Measurements from ENCODE around the gene TTBK2.
A peak's percentile ranks its signal among the peaks of the same experiment; 100 is the strongest.
"Not testable (repeated sequence)": the region's sequence is repeated elsewhere in the genome, so short reads cannot be mapped to it uniquely, and the experiment has no call there.

TTBK2 gene

GRCh38 chr15:42920519-42921341 lies at the start of gene TTBK2:
TSS of gene TTBK2 (minus strand) at chr15:42920778. CDS start at chr15:42878617, 42,161 bp downstream.
- H3K36me3 ChIP-seq (ENCODE audit: control insufficient read depth, insufficient read depth, low read length), result no peaks in the 10 kb centered on the region
- H3K9me3 ChIP-seq (ENCODE audit: control insufficient read depth, insufficient read depth, low read length), result no peaks in the 10 kb centered on the region
- H3K4me3 ChIP-seq (ENCODE audit: low read depth, low read length), result peak within 1 kb of the TSS; percentile 87
- H3K27me3 ChIP-seq (ENCODE audit: control insufficient read depth, insufficient read depth, low read length), result peaks cover 12% of the 10 kb centered on the region
- H3K4me1 ChIP-seq (ENCODE audit: control insufficient read depth, insufficient read depth, low read length), result peaks cover 3% of the 10 kb centered on the region
- H3K9ac ChIP-seq (ENCODE audit: low read depth, low read length), result peak within 1 kb of the TSS; percentile 51

- Histone ChIP-seq H3K27me3 (ENCODE audit: control insufficient read depth, insufficient read depth, low read length) (no peaks in the 10 kb centered on the region), H3K4me1 (ENCODE audit: control insufficient read depth, insufficient read depth, low read length) (no peaks in the 10 kb centered on the region), H3K36me3 (ENCODE audit: control insufficient read depth, insufficient read depth, low read length) (peaks cover 4% of the 10 kb centered on the region), H3K9me3 (ENCODE audit: control insufficient read depth, insufficient read depth, low read length) (no peaks in the 10 kb centered on the region), H3K4me3 (ENCODE audit: low read depth, low read length) (no peak overlapping the region), H3K9ac (ENCODE audit: low read depth, low read length) (no peak overlapping the region)
These were observed 43.9 kb upstream of the TTBK2 start for GRCh38 chr15:42964476-42964875.

- H3K27me3 ChIP-seq (ENCODE audit: control insufficient read depth, insufficient read depth, low read length), result no peaks in the 10 kb centered on the region
- no peak overlapping the region for H3K9ac ChIP-seq (ENCODE audit: low read depth, low read length)
- no peaks in the 10 kb centered on the region for H3K9me3 ChIP-seq (ENCODE audit: control insufficient read depth, insufficient read depth, low read length)
- no peaks in the 10 kb centered on the region for H3K4me1 ChIP-seq (ENCODE audit: control insufficient read depth, insufficient read depth, low read length)
- H3K36me3 ChIP-seq (ENCODE audit: control insufficient read depth, insufficient read depth, low read length), result peaks cover 6% of the 10 kb centered on the region
- H3K4me3 ChIP-seq (ENCODE audit: low read depth, low read length), result no peak overlapping the region
These were observed 34.9 kb upstream of the TTBK2 start for GRCh38 chr15:42955518-42955917.

- H3K4me3 ChIP-seq (ENCODE audit: low read depth, low read length), result no peak overlapping the region
- H3K9ac ChIP-seq (ENCODE audit: low read depth, low read length), result no peak overlapping the region
- H3K36me3 ChIP-seq (ENCODE audit: control insufficient read depth, insufficient read depth, low read length), result peaks cover 5% of the 10 kb centered on the region
- no peaks in the 10 kb centered on the region for H3K9me3 ChIP-seq (ENCODE audit: control insufficient read depth, insufficient read depth, low read length)
- H3K4me1 ChIP-seq (ENCODE audit: control insufficient read depth, insufficient read depth, low read length), result no peaks in the 10 kb centered on the region
- H3K27me3 ChIP-seq (ENCODE audit: control insufficient read depth, insufficient read depth, low read length), result no peaks in the 10 kb centered on the region
These were observed 33.7 kb upstream of the TTBK2 start for GRCh38 chr15:42954291-42954690.

GRCh38 chr15:42948898-42949297 lies 28.3 kb upstream of the TTBK2 start:
- H3K9me3 ChIP-seq (ENCODE audit: control insufficient read depth, insufficient read depth, low read length); H3K4me3 ChIP-seq (ENCODE audit: low read depth, low read length); H3K9ac ChIP-seq (ENCODE audit: low read depth, low read length); H3K4me1 ChIP-seq (ENCODE audit: control insufficient read depth, insufficient read depth, low read length); H3K36me3 ChIP-seq (ENCODE audit: control insufficient read depth, insufficient read depth, low read length); H3K27me3 ChIP-seq (ENCODE audit: control insufficient read depth, insufficient read depth, low read length): not testable (repeated sequence)

- H3K4me1 ChIP-seq (ENCODE audit: control insufficient read depth, insufficient read depth, low read length), result no peaks in the 10 kb centered on the region
- no peak overlapping the region for H3K9ac ChIP-seq (ENCODE audit: low read depth, low read length)
- H3K4me3 ChIP-seq (ENCODE audit: low read depth, low read length), result no peak overlapping the region
- no peaks in the 10 kb centered on the region for H3K27me3 ChIP-seq (ENCODE audit: control insufficient read depth, insufficient read depth, low read length)
- no peaks in the 10 kb centered on the region for H3K9me3 ChIP-seq (ENCODE audit: control insufficient read depth, insufficient read depth, low read length)
- no peaks in the 10 kb centered on the region for H3K36me3 ChIP-seq (ENCODE audit: control insufficient read depth, insufficient read depth, low read length)
These were observed 19.9 kb upstream of the TTBK2 start for GRCh38 chr15:42940527-42940926.

- H3K9ac ChIP-seq (ENCODE audit: low read depth, low read length), result no peak overlapping the region
- no peak overlapping the region for H3K4me3 ChIP-seq (ENCODE audit: low read depth, low read length)
- no peaks in the 10 kb centered on the region for H3K36me3 ChIP-seq (ENCODE audit: control insufficient read depth, insufficient read depth, low read length)
- H3K4me1 ChIP-seq (ENCODE audit: control insufficient read depth, insufficient read depth, low read length), result no peaks in the 10 kb centered on the region
- H3K9me3 ChIP-seq (ENCODE audit: control insufficient read depth, insufficient read depth, low read length), result no peaks in the 10 kb centered on the region
- no peaks in the 10 kb centered on the region for H3K27me3 ChIP-seq (ENCODE audit: control insufficient read depth, insufficient read depth, low read length)
These were observed 19.3 kb upstream of the TTBK2 start for GRCh38 chr15:42939841-42940240.

GRCh38 chr15:42937143-42937542 lies 16.6 kb upstream of the TTBK2 start:
- no peaks in the 10 kb centered on the region for H3K27me3 ChIP-seq (ENCODE audit: control insufficient read depth, insufficient read depth, low read length)
- no peak overlapping the region for H3K4me3 ChIP-seq (ENCODE audit: low read depth, low read length)
- no peak overlapping the region for H3K9ac ChIP-seq (ENCODE audit: low read depth, low read length)
- H3K4me1 ChIP-seq (ENCODE audit: control insufficient read depth, insufficient read depth, low read length), result no peaks in the 10 kb centered on the region
- no peaks in the 10 kb centered on the region for H3K36me3 ChIP-seq (ENCODE audit: control insufficient read depth, insufficient read depth, low read length)
- H3K9me3 ChIP-seq (ENCODE audit: control insufficient read depth, insufficient read depth, low read length), result no peaks in the 10 kb centered on the region

- Histone ChIP-seq H3K4me3 (ENCODE audit: low read depth, low read length) (no peak overlapping the region), H3K36me3 (ENCODE audit: control insufficient read depth, insufficient read depth, low read length) (no peaks in the 10 kb centered on the region), H3K4me1 (ENCODE audit: control insufficient read depth, insufficient read depth, low read length) (no peaks in the 10 kb centered on the region), H3K27me3 (ENCODE audit: control insufficient read depth, insufficient read depth, low read length) (no peaks in the 10 kb centered on the region), H3K9me3 (ENCODE audit: control insufficient read depth, insufficient read depth, low read length) (no peaks in the 10 kb centered on the region), H3K9ac (ENCODE audit: low read depth, low read length) (no peak overlapping the region)
These were observed 13.5 kb upstream of the TTBK2 start for GRCh38 chr15:42933886-42934667.

GRCh38 chr15:42932833-42933515 lies 12.4 kb upstream of the TTBK2 start:
- H3K9me3 ChIP-seq (ENCODE audit: control insufficient read depth, insufficient read depth, low read length), result no peaks in the 10 kb centered on the region
- no peaks in the 10 kb centered on the region for H3K27me3 ChIP-seq (ENCODE audit: control insufficient read depth, insufficient read depth, low read length)
- no peaks in the 10 kb centered on the region for H3K36me3 ChIP-seq (ENCODE audit: control insufficient read depth, insufficient read depth, low read length)
- H3K4me3 ChIP-seq (ENCODE audit: low read depth, low read length), result no peak overlapping the region
- no peaks in the 10 kb centered on the region for H3K4me1 ChIP-seq (ENCODE audit: control insufficient read depth, insufficient read depth, low read length)
- H3K9ac ChIP-seq (ENCODE audit: low read depth, low read length), result no peak overlapping the region

- H3K4me1 ChIP-seq (ENCODE audit: control insufficient read depth, insufficient read depth, low read length), result no peaks in the 10 kb centered on the region
- H3K9me3 ChIP-seq (ENCODE audit: control insufficient read depth, insufficient read depth, low read length), result no peaks in the 10 kb centered on the region
- H3K4me3 ChIP-seq (ENCODE audit: low read depth, low read length), result no peak overlapping the region
- no peak overlapping the region for H3K9ac ChIP-seq (ENCODE audit: low read depth, low read length)
- no peaks in the 10 kb centered on the region for H3K27me3 ChIP-seq (ENCODE audit: control insufficient read depth, insufficient read depth, low read length)
- H3K36me3 ChIP-seq (ENCODE audit: control insufficient read depth, insufficient read depth, low read length), result no peaks in the 10 kb centered on the region
These were observed 11.3 kb upstream of the TTBK2 start for GRCh38 chr15:42931702-42932486.

All from iPS-15b (cell line).